ENCODE results near the gene PROSER3. TPM values are rescaled to one million over a fixed set of nuclear protein-coding genes. Genes with fewer than 3 reads are reported as not detected.

The PROSER3 gene
- total and polyA plus RNA-seq, 2 of the 13 experiments (the other 11 are each of a cell fraction or from before 2014, with no cell fraction given) = 5.1 to 5.7 TPM

GRCh38 chr19:35773020-35773806 lies 15.2 kb downstream of the PROSER3 start:
- H3K9me3 ChIP-seq (ENCODE audit: low read length) = no peaks in the 10 kb centered on the region
- CTCF ChIA-PET (ENCODE audit: low intra/inter-chr PET ratio, low total read pairs) = no interaction called here
- H3K79me2 ChIP-seq (ENCODE audit: insufficient read depth, low read length) = no peaks in the 10 kb centered on the region
- no TSS peak for BruUV-seq (replicated peaks)
- no peak for ATAC-seq
- no peaks in the 10 kb centered on the region; a peak in 1 of 5 replicates for H3K36me3 ChIP-seq (replicated peaks in 1 of 2; ENCODE audit: control insufficient read depth in 1 of 2, insufficient read depth in 2 of 2, low read length in 2 of 2)
- no peak for FAIRE-seq
- H3K4me2 ChIP-seq (ENCODE audit: low read depth, low read length) = no peak overlapping the region
- peaks cover 41% of the 10 kb centered on the region for H3K4me1 ChIP-seq (ENCODE audit: insufficient read depth, low read length)
- no peaks in the 10 kb centered on the region for H4K20me1 ChIP-seq (ENCODE audit: insufficient read depth, low read length)
- no peak overlapping the region for H2AFZ ChIP-seq (ENCODE audit: low read length)
- intact Hi-C loops (cut with micrococcal nuclease; ENCODE audit: unreplicated experiment) = no loop called here
- POLR2A ChIA-PET = no interaction called here
- H3K27me3 ChIP-seq (ENCODE audit: control insufficient read depth in 1 of 2, insufficient read depth in 2 of 2, low read length in 2 of 2) = no peaks in the 10 kb centered on the region
- 74% methylated on average over 9 of the region's 9 CpGs for WGBS (ENCODE audit: low lambda C conversion rate)
- H3K4me3 ChIP-seq (replicated peaks in 1 of 3; ENCODE audit: insufficient read depth in 1 of 3, low read depth in 2 of 3, low read length in 3 of 3) = no peak overlapping the region
- no peak for DNase-seq (ENCODE audit: low spot score)
- no peak overlapping the region for H3K27ac ChIP-seq (ENCODE audit: extremely low read length, insufficient read depth, low read length)
- TF ChIP-seq NAIF1 (CRISPR knock-in tag; IDR thresholded peaks at IDR 0.05; ENCODE audit: borderline replicate concordance) (no peak), SCMH1 (CRISPR knock-in tag; IDR thresholded peaks at IDR 0.05; ENCODE audit: borderline replicate concordance) (no peak), ZNF549 (CRISPR knock-in tag; IDR thresholded peaks at IDR 0.05) (no peak), SYNCRIP (IDR thresholded peaks at IDR 0.05; ENCODE audit: insufficient read depth, low read depth, low read length) (no peak), SETDB1 (CRISPR knock-in tag; IDR thresholded peaks at IDR 0.05; ENCODE audit: borderline replicate concordance) (no peak), ZNF362 (CRISPR knock-in tag; IDR thresholded peaks at IDR 0.05; ENCODE audit: borderline replicate concordance) (no peak)
- in situ Hi-C loops (cut with HindIII; ENCODE audit: extremely low pct_ligation_motif_present, low pct_unique_long_range_greater_than_20kb) = no loop called here
- H3K9ac ChIP-seq (ENCODE audit: insufficient read depth, low read depth, low read length) = no peak overlapping the region

All from HepG2 (cell line).